Aorta (tissue), 5 donors: ENCODE data around the gene SLC2A13. TPM values are rescaled to one million over a fixed set of nuclear protein-coding genes. Genes with fewer than 3 reads are reported as not detected.

Experiments
- ATAC-seq: fragments of 200-7000 bp; cut with Tn5 transposase; one replicate; pipeline ENCODE4 v1.9.1; 2022; ENCODE audit warnings: moderate library complexity; ENCODE audit not compliant: low FRiP score
- DNase-seq, 2 donors: peaks; one replicate each; pipeline ENCODE4 v3.0.0-alpha.2; 2020
- H3K27ac ChIP-seq, 2 donors: one replicate each; pipeline ENCODE4 v1.5.1; 2013; ENCODE audit warnings: low read length in 2 of 2, mild to moderate bottlenecking in 2 of 2, moderate library complexity in 2 of 2, control low read depth in 1 of 2, inconsistent platforms in 1 of 2, low read depth in 1 of 2
- H3K27me3 ChIP-seq, 2 donors: one replicate each; pipeline ENCODE4 v1.6.1; 2013; ENCODE audit warnings: control low read depth in 1 of 2, low read length in 1 of 2, mild to moderate bottlenecking in 1 of 2, moderate library complexity in 1 of 2; ENCODE audit not compliant: insufficient read depth in 2 of 2, control insufficient read depth in 1 of 2
- H3K36me3 ChIP-seq, 2 donors: one replicate each; pipeline ENCODE4 v1.6.1; 2013; ENCODE audit warnings: control low read depth in 1 of 2, low read length in 1 of 2, mild to moderate bottlenecking in 1 of 2; ENCODE audit not compliant: insufficient read depth in 2 of 2, control insufficient read depth in 1 of 2
- H3K4me1 ChIP-seq, 2 donors: one replicate each; pipeline ENCODE4 v1.6.1; 2013; ENCODE audit warnings: low read length in 2 of 2, control low read depth in 1 of 2, mild to moderate bottlenecking in 1 of 2, moderate library complexity in 1 of 2; ENCODE audit not compliant: insufficient read depth in 2 of 2, control insufficient read depth in 1 of 2
- H3K4me3 ChIP-seq, 2 donors: one replicate each; pipeline ENCODE4 v1.5.1; 2013; ENCODE audit warnings: low read length in 2 of 2, control low read depth in 1 of 2, mild to moderate bottlenecking in 1 of 2
- H3K9me3 ChIP-seq: one replicate; pipeline ENCODE4 v1.6.1; 2013; ENCODE audit warnings: mild to moderate bottlenecking, low read length; ENCODE audit not compliant: control insufficient read depth
- WGBS, 2 donors: extraction: QIAGEN DNeasy Blood & Tissue Kit; methylation state at CpG; one replicate each; pipeline ENCODE4 v1.1.7; 2013; 5-methylcytosine and 5-hydroxymethylcytosine counted together
- intact Hi-C, 2 donors: fragments of 100-400 bp; cut with DNase I; formaldehyde crosslinking; loops; one replicate each; pipeline versions ENCODE4 v1.14.2 to v1.15.0; 2022
- polyA plus RNA-seq, 2 donors: library from polyadenylated mRNA; stranded (reverse); fragments of 200-250 nt; gene quantifications; one replicate each; pipeline ENCODE4 v1.2.3, GENCODE V29; 2013
- total RNA-seq, 2 donors: library from RNA; stranded (reverse); fragmentation: NEBNext Ultra II Directional; extraction: Animal tissue kit (Norgen Biotek cat#: 25700); gene quantifications; one replicate each; pipeline ENCODE4 v1.2.1, GENCODE V29; 2021
- donor health status: healthy with polysubstance abuse.
- donor health status: Bipolar disorder and iron deficiency.
- donor health status: DM: no; HTN: no; CAD: no.
- donor health status: DM: no; HTN: no; CAD: no.
- donor health status: DM: yes; HTN: yes; CAD: no.

The SLC2A13 gene
- total and polyA plus RNA-seq, 4 donors, result 1.1 to 11.4 (median 5.9) TPM

- intact Hi-C loops, result no loop called here
- no peaks in the 10 kb centered on the region for H3K27me3 ChIP-seq
Observed at GRCh38 chr12:40020261-40020691, 85.6 kb downstream of the SLC2A13 start.

GRCh38 chr12:40017488-40017887 is 88.4 kb downstream of the SLC2A13 start:
- H3K27me3 ChIP-seq, result no peaks in the 10 kb centered on the region
- H3K4me1 ChIP-seq, result no peaks in the 10 kb centered on the region
- no peak overlapping the region for H3K4me3 ChIP-seq
- H3K9me3 ChIP-seq, result no peaks in the 10 kb centered on the region
- H3K27ac ChIP-seq, result no peak overlapping the region
- WGBS, 2 donors, result 85 to 91% methylated on average over 1 of the region's 1 CpG
- intact Hi-C loops, result loop anchor here in 1 of 2 donors (10.0 kb wide), 1 partner anchor 297 kb away; no protein-coding TSS in a partner anchor
- ATAC-seq (no peak), DNase-seq (no peak)
- no peaks in the 10 kb centered on the region for H3K36me3 ChIP-seq

More at GRCh38 chr12:40020261-40020691, 85.6 kb downstream of the SLC2A13 start:
- Histone ChIP-seq H3K4me1 (no peaks in the 10 kb centered on the region), H3K36me3 (no peaks in the 10 kb centered on the region), H3K4me3 (no peak overlapping the region), H3K9me3 (no peaks in the 10 kb centered on the region), H3K27ac (no peak overlapping the region)
- ATAC-seq (no peak), DNase-seq (no peak)
- 93 to 94% methylated on average over 4 of the region's 4 CpGs for WGBS, 2 donors

GRCh38 chr12:40016980-40017379 is 88.9 kb downstream of the SLC2A13 start:
- intact Hi-C loops, result loop anchor here in 1 of 2 donors (10.0 kb wide), 1 partner anchor 298 kb away; no protein-coding TSS in a partner anchor
- DNase-seq (no peak), ATAC-seq (no peak)
- WGBS, 2 donors, result 81 to 86% methylated on average over 3 of the region's 3 CpGs
- H3K27ac ChIP-seq, result no peak overlapping the region
- H3K36me3 ChIP-seq, result no peaks in the 10 kb centered on the region
- H3K9me3 ChIP-seq, result no peaks in the 10 kb centered on the region
- H3K27me3 ChIP-seq, result no peaks in the 10 kb centered on the region
- H3K4me3 ChIP-seq, result no peak overlapping the region
- H3K4me1 ChIP-seq, result no peaks in the 10 kb centered on the region

GRCh38 chr12:40015881-40016280 is 90.0 kb downstream of the SLC2A13 start:
- no peaks in the 10 kb centered on the region for H3K9me3 ChIP-seq
- no peak overlapping the region for H3K4me3 ChIP-seq
- DNase-seq (no peak), ATAC-seq (no peak)
- H3K4me1 ChIP-seq, result peaks cover 0 to 4% of the 10 kb centered on the region in 2 donors
- H3K27ac ChIP-seq, result no peak overlapping the region
- H3K27me3 ChIP-seq, result no peaks in the 10 kb centered on the region
- intact Hi-C loops, result loop anchor here in 1 of 2 donors (10.0 kb wide), 1 partner anchor 299 kb away; no protein-coding TSS in a partner anchor
- 96 to 100% methylated on average over 2 of the region's 2 CpGs for WGBS, 2 donors
- no peaks in the 10 kb centered on the region for H3K36me3 ChIP-seq

GRCh38 chr12:40015345-40015744 is 90.5 kb downstream of the SLC2A13 start:
- Histone ChIP-seq H3K4me1 (peaks cover 0 to 4% of the 10 kb centered on the region in 2 donors), H3K36me3 (no peaks in the 10 kb centered on the region), H3K27me3 (no peaks in the 10 kb centered on the region), H3K27ac (no peak overlapping the region), H3K4me3 (no peak overlapping the region), H3K9me3 (no peaks in the 10 kb centered on the region)
- intact Hi-C loops, result loop anchor here in 1 of 2 donors (10.0 kb wide), 1 partner anchor 299 kb away; no protein-coding TSS in a partner anchor
- 95 to 97% methylated on average over 2 of the region's 2 CpGs for WGBS, 2 donors
- DNase-seq (no peak), ATAC-seq (no peak)

GRCh38 chr12:40013847-40014246 is 92.0 kb downstream of the SLC2A13 start:
- H3K4me1 ChIP-seq, result peaks cover 0 to 4% of the 10 kb centered on the region in 2 donors
- WGBS, 2 donors, result 87 to 90% methylated on average over 2 of the region's 2 CpGs
- no peak for ATAC-seq
- H3K27ac ChIP-seq, result no peak overlapping the region
- H3K27me3 ChIP-seq, result no peaks in the 10 kb centered on the region
- no peaks in the 10 kb centered on the region for H3K9me3 ChIP-seq
- no peaks in the 10 kb centered on the region for H3K36me3 ChIP-seq
- no peak for DNase-seq
- H3K4me3 ChIP-seq, result no peak overlapping the region
- intact Hi-C loops, result loop anchor here in 1 of 2 donors (10.0 kb wide), 1 partner anchor 301 kb away; no protein-coding TSS in a partner anchor

GRCh38 chr12:40013292-40013691 is 92.6 kb downstream of the SLC2A13 start:
- DNase-seq (no peak), ATAC-seq (no peak)
- Histone ChIP-seq H3K36me3 (no peaks in the 10 kb centered on the region), H3K27me3 (no peaks in the 10 kb centered on the region), H3K9me3 (no peaks in the 10 kb centered on the region), H3K4me1 (peaks cover 0 to 4% of the 10 kb centered on the region in 2 donors), H3K27ac (no peak overlapping the region), H3K4me3 (no peak overlapping the region)
- 90 to 94% methylated on average over 1 of the region's 1 CpG for WGBS, 2 donors
- intact Hi-C loops, result loop anchor here in 1 of 2 donors (10.0 kb wide), 1 partner anchor 302 kb away; no protein-coding TSS in a partner anchor

GRCh38 chr12:40012711-40013110 is 93.2 kb downstream of the SLC2A13 start:
- H3K4me1 ChIP-seq, result peaks cover 0 to 4% of the 10 kb centered on the region in 2 donors
- H3K36me3 ChIP-seq, result no peaks in the 10 kb centered on the region
- H3K27me3 ChIP-seq, result no peaks in the 10 kb centered on the region
- ATAC-seq (no peak), DNase-seq (no peak)
- no peak overlapping the region for H3K4me3 ChIP-seq
- 61 to 67% methylated on average over 3 of the region's 3 CpGs for WGBS, 2 donors
- H3K27ac ChIP-seq, result no peak overlapping the region
- intact Hi-C loops, result loop anchor here in 1 of 2 donors (10.0 kb wide), 1 partner anchor 302 kb away; no protein-coding TSS in a partner anchor
- no peaks in the 10 kb centered on the region for H3K9me3 ChIP-seq

GRCh38 chr12:40011775-40012129 is 94.1 kb downstream of the SLC2A13 start:
- Histone ChIP-seq H3K4me1 (peaks cover 0 to 4% of the 10 kb centered on the region in 2 donors), H3K27me3 (no peaks in the 10 kb centered on the region), H3K36me3 (no peaks in the 10 kb centered on the region), H3K9me3 (no peaks in the 10 kb centered on the region), H3K4me3 (no peak overlapping the region), H3K27ac (peak overlapping the region in 1 of 2 donors; percentile 28)
- 63 to 70% methylated on average over 3 of the region's 3 CpGs for WGBS, 2 donors
- ATAC-seq, result peak; percentile 60
- intact Hi-C loops, result loop anchor here (2.0 to 10.0 kb wide), 2 partner anchors 95 to 303 kb away; partner anchors contain the start of gene SLC2A13 (in 2 of the 2)
- no peak for DNase-seq
